Heart right ventricle (tissue), 16 donors: ENCODE results near the gene ATCAY. TPM values are rescaled to one million over a fixed set of nuclear protein-coding genes. Genes with fewer than 3 reads are reported as not detected.

Experiments
- ATAC-seq, 8 donors: fragments of 200-7000 bp; cut with Tn5 transposase; one replicate each; pipeline ENCODE4 v1.9.1; 2020; ENCODE audit warnings: mild to moderate bottlenecking in 8 of 8, moderate library complexity in 8 of 8, moderate number of reproducible peaks in 1 of 8
- DNase-seq, 2 donors: peaks; one replicate each; pipeline ENCODE4 v3.0.0-alpha.2; 2020
- H3K27ac ChIP-seq, 10 donors: fragments of 200-600 bp; sonication (generic) in 2 of 10; one replicate each; pipeline versions ENCODE4 v1.5.0 to v1.8.0; 2020 to 2022; ENCODE audit warnings: mild to moderate bottlenecking in 3 of 10
- H3K27me3 ChIP-seq, 7 donors: fragments of 200-600 bp; one replicate each; pipeline ENCODE4 v1.8.0; 2021 to 2022; ENCODE audit warnings: mild to moderate bottlenecking in 2 of 7
- H3K36me3 ChIP-seq, 9 donors: fragments of 200-600 bp; sonication (generic) in 1 of 9; one replicate each; pipeline versions ENCODE4 v1.5.0 to v1.8.0; 2020 to 2022; ENCODE audit warnings: mild to moderate bottlenecking in 2 of 9
- H3K4me1 ChIP-seq, 9 donors: fragments of 200-600 bp; sonication (generic) in 1 of 9; one replicate each; pipeline versions ENCODE4 v1.5.0 to v1.8.0; 2020 to 2022; ENCODE audit warnings: mild to moderate bottlenecking in 4 of 9
- H3K4me3 ChIP-seq, 10 donors: fragments of 200-600 bp; sonication (generic) in 2 of 10; one replicate each; pipeline versions ENCODE4 v1.5.0 to v1.8.0; 2020 to 2022; ENCODE audit warnings: mild to moderate bottlenecking in 7 of 10, moderate library complexity in 2 of 10
- H3K9me3 ChIP-seq, 11 donors: fragments of 200-600 bp in 10 of 11; sonication (generic) in 2 of 11; one replicate each; pipeline versions ENCODE4 v1.5.0 to v1.8.0; 2013 to 2022; ENCODE audit warnings: mild to moderate bottlenecking in 2 of 11, control low read depth in 1 of 11, moderate library complexity in 1 of 11
- WGBS, 2 donors: extraction: QIAGEN DNeasy Blood & Tissue Kit; methylation state at CpG; one replicate each; pipeline ENCODE4 v1.1.7; 2013; ENCODE audit warnings: inconsistent platforms in 1 of 2; 5-methylcytosine and 5-hydroxymethylcytosine counted together
- intact Hi-C, 10 donors: fragments of 100-400 bp; cut with DNase I; formaldehyde crosslinking; loops; one replicate each; pipeline versions ENCODE4 v1.11.1 to v1.14.2; 2022
- polyA plus RNA-seq, 2 donors: library from polyadenylated mRNA; stranded (reverse); fragments of 200-250 nt; gene quantifications; one replicate each; pipeline ENCODE4 v1.2.3, GENCODE V29; 2013
- total RNA-seq, 10 donors: library from RNA; stranded (reverse); fragmentation: NEBNext Ultra II Directional in 3 of 10; extraction: Animal tissue kit (Norgen Biotek cat#: 25700) in 3 of 10; gene quantifications; one replicate each; pipeline versions ENCODE4 v1.2.1 to v1.2.4, GENCODE V29; 2021 to 2023
- TF ChIP-seq, protein P1 (sequence below), 9 donors: fragments of 200-600 bp; sonication (generic) in 2 of 9; IDR thresholded peaks; one replicate each; pipeline versions ENCODE4 v1.5.0 to v1.8.0; 2021 to 2022; ENCODE audit warnings: antibody characterized with exemption in 9 of 9, mild to moderate bottlenecking in 5 of 9, moderate library complexity in 1 of 9
- donor health status: Arrhythmogenic right ventricular cardiomyopathy.
- donor health status: ischemic (EF 13 %, LVEDD 7.1; RV severe dilation, severe dysfunction).
- donor health status: healthy with polysubstance abuse.
- donor health status: DM: no; HTN: yes; CAD: no.
- donor health status: DM: no; HTN: no; CAD: no.
- donor health status: ischemic (EF 25% LVEDD 6.9; RV normal size, moderate dysfunction).
- donor health status: ischemic (EF 25% LVEDD 5.7; RV mildly dilated, moderate dysfunction).
- donor health status: healthy.
- donor health status: DM: yes; HTN: yes; CAD: no.
- donor health status: Ischemic cardiomyopathy.
- donor health status: ischemic (EF 35%, LVEDD 5.7; RV mildly dilated, moderate dysfunction).
- donor health status: nonischemic (EF 11% LVEDD 7.7; RV severe dilation, severe dysfunction).
- donor health status: DM: yes; HTN: yes; CAD: no.
- donor health status: PGD.
- donor health status: ischemic (EF 29% LVEDD 5.4; RV normal size, mild dysfunction).
- donor health status: nonischemic (EF 23%, LVEDD 6.1; RV moderate dilation, normal function).

ATCAY gene
- total and polyA plus RNA-seq, 12 donors = not detected

DNA sequence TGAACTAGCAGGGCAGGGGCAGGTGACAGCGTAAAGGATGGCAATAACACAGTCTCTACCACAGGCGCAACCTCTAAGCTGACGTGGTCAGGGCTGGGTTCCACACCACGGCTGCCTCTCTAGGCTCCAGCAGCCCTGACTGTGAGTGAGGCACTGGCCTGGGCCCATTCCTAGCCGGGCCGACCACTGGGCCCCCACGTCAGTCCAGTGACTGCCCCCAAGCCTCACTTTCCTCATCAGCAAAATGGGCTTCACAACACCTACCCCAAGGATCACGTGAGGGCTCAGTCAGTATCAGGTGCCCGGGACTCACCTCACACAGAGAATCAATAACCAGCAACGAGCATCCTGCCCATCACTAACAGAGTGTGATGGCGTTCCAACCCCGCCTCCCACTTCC lies 16.8 kb upstream of the ATCAY start:
- DNase-seq (no peak), ATAC-seq (no peak)
- intact Hi-C loops = no loop called here
- peaks cover 0 to 1% (median 0%) of the 10 kb centered on the region in 9 donors for H3K4me1 ChIP-seq
- peaks cover 11 to 35% (median 25%) of the 10 kb centered on the region in 7 donors for H3K27me3 ChIP-seq
- H3K9me3 ChIP-seq = no peaks in the 10 kb centered on the region
- H3K36me3 ChIP-seq = no peaks in the 10 kb centered on the region
- 72 to 79% methylated on average over 12 of the region's 12 CpGs for WGBS, 2 donors
- no peak overlapping the region for H3K27ac ChIP-seq
- H3K4me3 ChIP-seq = no peak overlapping the region
- TF ChIP-seq, protein P1, sequence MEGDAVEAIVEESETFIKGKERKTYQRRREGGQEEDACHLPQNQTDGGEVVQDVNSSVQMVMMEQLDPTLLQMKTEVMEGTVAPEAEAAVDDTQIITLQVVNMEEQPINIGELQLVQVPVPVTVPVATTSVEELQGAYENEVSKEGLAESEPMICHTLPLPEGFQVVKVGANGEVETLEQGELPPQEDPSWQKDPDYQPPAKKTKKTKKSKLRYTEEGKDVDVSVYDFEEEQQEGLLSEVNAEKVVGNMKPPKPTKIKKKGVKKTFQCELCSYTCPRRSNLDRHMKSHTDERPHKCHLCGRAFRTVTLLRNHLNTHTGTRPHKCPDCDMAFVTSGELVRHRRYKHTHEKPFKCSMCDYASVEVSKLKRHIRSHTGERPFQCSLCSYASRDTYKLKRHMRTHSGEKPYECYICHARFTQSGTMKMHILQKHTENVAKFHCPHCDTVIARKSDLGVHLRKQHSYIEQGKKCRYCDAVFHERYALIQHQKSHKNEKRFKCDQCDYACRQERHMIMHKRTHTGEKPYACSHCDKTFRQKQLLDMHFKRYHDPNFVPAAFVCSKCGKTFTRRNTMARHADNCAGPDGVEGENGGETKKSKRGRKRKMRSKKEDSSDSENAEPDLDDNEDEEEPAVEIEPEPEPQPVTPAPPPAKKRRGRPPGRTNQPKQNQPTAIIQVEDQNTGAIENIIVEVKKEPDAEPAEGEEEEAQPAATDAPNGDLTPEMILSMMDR (IDR thresholded peaks at IDR 0.05) = no peak

DNA sequence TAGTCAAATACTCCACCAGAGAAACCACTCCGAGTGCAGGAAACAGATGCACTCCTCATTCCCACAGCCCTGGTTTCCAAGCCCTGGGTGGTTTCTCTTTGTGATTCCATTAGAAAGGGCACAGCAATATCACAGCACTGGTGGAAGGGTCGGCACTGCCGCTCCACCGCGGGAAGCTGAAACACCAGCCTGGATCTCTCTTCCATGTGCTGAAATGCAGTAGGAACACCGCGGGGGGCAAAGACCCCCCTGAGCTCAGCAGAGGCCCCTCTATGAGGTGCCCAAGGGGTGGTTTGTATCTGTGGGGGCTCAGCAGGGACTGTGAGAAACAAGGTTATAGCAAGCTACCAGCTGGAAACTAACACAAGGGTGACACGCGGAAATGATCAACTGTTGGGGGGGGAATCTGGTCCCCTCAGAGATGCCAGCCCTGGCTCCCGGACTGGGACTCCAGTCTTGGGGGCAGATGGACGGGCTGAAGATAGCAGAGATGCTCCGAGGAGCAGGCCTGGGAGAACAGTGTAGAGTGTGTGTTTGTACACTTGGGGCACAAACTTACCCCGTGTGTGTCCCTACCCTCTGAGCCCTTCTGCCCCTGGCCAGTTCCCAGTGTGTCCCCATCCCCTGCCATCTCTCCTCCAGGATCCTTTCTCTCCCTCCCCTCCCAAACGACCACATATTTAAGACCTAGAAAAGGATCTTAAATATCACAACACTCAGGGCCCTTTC lies 13.4 kb upstream of the ATCAY start:
- ATAC-seq (no peak), DNase-seq (no peak)
- WGBS, 2 donors = 57 to 58% methylated on average over 14 of the region's 14 CpGs
- Histone ChIP-seq H3K4me3 (no peak overlapping the region), H3K9me3 (no peaks in the 10 kb centered on the region), H3K27me3 (peaks cover 19 to 66% (median 56%) of the 10 kb centered on the region in 7 donors), H3K36me3 (no peaks in the 10 kb centered on the region), H3K4me1 (peaks cover 0 to 5% (median 0%) of the 10 kb centered on the region in 9 donors), H3K27ac (no peak overlapping the region)
- intact Hi-C loops = no loop called here
- TF ChIP-seq, protein P1 (IDR thresholded peaks at IDR 0.05) = no peak

DNA sequence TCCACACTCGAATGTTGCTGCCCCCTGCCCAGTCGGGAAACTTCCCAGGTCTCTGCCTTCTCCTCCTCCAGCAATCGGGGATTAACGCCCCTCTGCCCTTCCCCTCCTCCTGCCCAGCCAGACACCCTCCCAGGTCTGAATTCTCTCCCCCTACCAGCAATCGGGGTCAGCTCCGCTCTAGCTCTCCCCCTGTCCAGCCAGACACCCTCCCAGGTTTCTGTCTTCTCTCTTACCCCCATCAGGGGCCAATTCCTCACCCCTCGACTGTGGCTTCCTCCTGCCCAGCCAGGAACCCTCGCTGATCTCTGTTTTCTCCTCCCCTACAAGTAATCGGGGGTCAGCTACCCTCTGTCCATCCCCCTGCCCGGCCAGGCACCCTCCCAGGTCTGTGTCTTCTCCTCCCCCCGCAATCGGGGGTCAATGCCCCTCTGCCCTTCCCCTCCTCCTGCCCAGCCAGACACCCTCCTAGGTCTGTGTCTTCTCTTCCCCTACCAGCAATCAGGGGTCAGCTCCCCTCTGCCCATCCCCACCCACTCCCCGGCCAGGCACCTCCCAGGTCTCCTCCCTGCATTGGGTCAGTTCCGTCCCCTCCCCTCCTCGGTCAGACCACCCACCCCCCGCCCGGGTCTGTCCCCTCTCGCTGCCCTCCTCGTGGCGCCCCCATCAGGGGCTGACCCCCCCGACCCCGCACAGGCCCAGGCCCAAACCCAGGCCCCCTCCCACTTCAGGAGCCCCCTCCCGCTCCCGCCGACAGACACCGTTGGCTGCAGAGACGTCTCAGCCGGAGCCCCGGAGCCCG lies 12.3 kb upstream of the ATCAY start:
- WGBS, 2 donors = 10 to 11% methylated on average over 28 to 30 of the region's 30 CpGs
- Histone ChIP-seq H3K4me3 (no peak overlapping the region), H3K27ac (no peak overlapping the region), H3K4me1 (peaks cover 0 to 5% (median 0%) of the 10 kb centered on the region in 9 donors), H3K9me3 (no peaks in the 10 kb centered on the region), H3K36me3 (no peaks in the 10 kb centered on the region), H3K27me3 (peaks cover 19 to 75% (median 60%) of the 10 kb centered on the region in 7 donors)
- DNase-seq = no peak
- intact Hi-C loops = no loop called here
- TF ChIP-seq, protein P1 (IDR thresholded peaks at IDR 0.05) = no peak
- ATAC-seq = no peak

- H3K27me3 ChIP-seq = peaks cover 19 to 79% (median 62%) of the 10 kb centered on the region in 7 donors
- H3K9me3 ChIP-seq = no peaks in the 10 kb centered on the region
- H3K4me3 ChIP-seq = no peak within 1 kb of the TSS
- no peaks in the 10 kb centered on the region for H3K36me3 ChIP-seq
- no peak for ATAC-seq
- DNase-seq = no peak
- H3K27ac ChIP-seq = no peak within 1 kb of the TSS
- peaks cover 0 to 5% (median 0%) of the 10 kb centered on the region in 9 donors for H3K4me1 ChIP-seq
- 8 to 9% methylated on average over 47 to 62 of the region's 62 CpGs for WGBS, 2 donors
- TF ChIP-seq, protein P1 (IDR thresholded peaks at IDR 0.05) = no peak
- intact Hi-C loops = no loop called here
Measured at GRCh38 chr19:3868770-3869456, 11.6 kb upstream of the ATCAY start, which contains the start of gene ZFR2. TSS of gene ZFR2 (minus strand) at chr19:3869038. CDS start at chr19:3869017, 21 bp downstream.
